Nephron progenitor cell (in vitro differentiated cells): ENCODE measurements around the gene P2RX3.
"Not testable (repeated sequence)": the region's sequence is repeated elsewhere in the genome, so short reads cannot be mapped to it uniquely, and the experiment has no call there.

ENCODE experiments used
- DNase-seq: peaks from one replicate; pipeline ENCODE4 v3.0.0; 2021
- H3K27ac Mint-ChIP-seq: 2 replicates; pipeline ENCODE4 v1.8.0; 2021; ENCODE audit warnings: mild to moderate bottlenecking, moderate library complexity, mixed read lengths
- H3K27me3 Mint-ChIP-seq: 2 replicates; pipeline ENCODE4 v1.8.0; 2021; ENCODE audit warnings: mild to moderate bottlenecking, low read depth, mixed read lengths; ENCODE audit not compliant: poor library complexity
- H3K36me3 Mint-ChIP-seq: 2 replicates; pipeline ENCODE4 v1.8.0; 2021; ENCODE audit warnings: low read depth, mixed read lengths
- H3K4me1 Mint-ChIP-seq: 2 replicates; pipeline ENCODE4 v1.8.0; 2021; ENCODE audit warnings: mixed read lengths
- H3K4me3 Mint-ChIP-seq: 2 replicates; pipeline ENCODE4 v1.8.0; 2021; ENCODE audit warnings: mild to moderate bottlenecking, moderate library complexity, mixed read lengths
- H3K9me3 Mint-ChIP-seq: 2 replicates; pipeline ENCODE4 v1.8.0; 2021; ENCODE audit warnings: mild to moderate bottlenecking, moderate library complexity, mixed read lengths
- TF ChIP-seq, protein P1 (sequence below): fragments of 200-600 bp; sonication (generic); IDR thresholded peaks from 2 replicates; pipeline ENCODE4 v1.5.0; 2021; ENCODE audit warnings: antibody characterized with exemption

Gene P2RX3

DNA sequence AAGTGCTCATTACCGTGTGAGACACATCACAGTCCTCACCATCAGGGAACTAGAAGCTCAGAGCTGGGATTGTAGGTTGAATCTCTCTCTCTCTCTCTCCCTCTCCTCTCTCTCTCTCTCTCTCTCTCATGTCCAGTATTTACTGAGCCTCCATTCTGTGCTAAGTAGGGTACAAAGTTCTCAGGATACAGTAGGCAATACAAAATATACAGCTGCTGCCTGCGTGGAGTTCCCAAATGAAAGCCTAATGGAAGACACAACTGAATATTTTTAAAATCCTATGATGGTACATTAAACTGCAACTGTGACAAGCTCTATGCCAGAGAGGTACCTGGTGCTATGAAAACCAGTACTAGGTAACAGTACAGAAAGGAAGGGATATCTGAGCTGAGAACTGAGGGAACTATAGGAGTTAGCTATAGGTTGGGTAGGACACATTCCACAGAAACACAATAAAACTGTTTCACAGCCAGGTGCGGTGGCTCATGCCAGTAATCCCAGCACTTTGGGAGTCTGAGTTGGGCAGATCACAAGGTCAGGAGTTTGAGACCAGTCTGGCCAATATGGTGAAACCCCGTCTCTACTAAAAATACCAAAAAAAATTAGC is 61.9 kb downstream of the P2RX3 start:
- no peaks in the 10 kb centered on the region for H3K4me1 Mint-ChIP-seq

GRCh38 chr11:57402188-57403002 is 64.2 kb downstream of the P2RX3 start:
- H3K27ac Mint-ChIP-seq, result no peak overlapping the region
- no peaks in the 10 kb centered on the region for H3K4me1 Mint-ChIP-seq
- no peaks in the 10 kb centered on the region for H3K9me3 Mint-ChIP-seq
- H3K36me3 Mint-ChIP-seq, result peaks cover 5% of the 10 kb centered on the region
- peaks cover 12% of the 10 kb centered on the region for H3K27me3 Mint-ChIP-seq
- no peak for DNase-seq
- no peak overlapping the region for H3K4me3 Mint-ChIP-seq
- TF ChIP-seq, protein P1, sequence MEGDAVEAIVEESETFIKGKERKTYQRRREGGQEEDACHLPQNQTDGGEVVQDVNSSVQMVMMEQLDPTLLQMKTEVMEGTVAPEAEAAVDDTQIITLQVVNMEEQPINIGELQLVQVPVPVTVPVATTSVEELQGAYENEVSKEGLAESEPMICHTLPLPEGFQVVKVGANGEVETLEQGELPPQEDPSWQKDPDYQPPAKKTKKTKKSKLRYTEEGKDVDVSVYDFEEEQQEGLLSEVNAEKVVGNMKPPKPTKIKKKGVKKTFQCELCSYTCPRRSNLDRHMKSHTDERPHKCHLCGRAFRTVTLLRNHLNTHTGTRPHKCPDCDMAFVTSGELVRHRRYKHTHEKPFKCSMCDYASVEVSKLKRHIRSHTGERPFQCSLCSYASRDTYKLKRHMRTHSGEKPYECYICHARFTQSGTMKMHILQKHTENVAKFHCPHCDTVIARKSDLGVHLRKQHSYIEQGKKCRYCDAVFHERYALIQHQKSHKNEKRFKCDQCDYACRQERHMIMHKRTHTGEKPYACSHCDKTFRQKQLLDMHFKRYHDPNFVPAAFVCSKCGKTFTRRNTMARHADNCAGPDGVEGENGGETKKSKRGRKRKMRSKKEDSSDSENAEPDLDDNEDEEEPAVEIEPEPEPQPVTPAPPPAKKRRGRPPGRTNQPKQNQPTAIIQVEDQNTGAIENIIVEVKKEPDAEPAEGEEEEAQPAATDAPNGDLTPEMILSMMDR, result no peak

More for the DNA sequence above, 61.9 kb downstream of the P2RX3 start:
- Mint-ChIP-seq H3K9me3 (no peaks in the 10 kb centered on the region), H3K27me3 (peaks cover 12% of the 10 kb centered on the region), H3K27ac (no peak overlapping the region), H3K4me3 (no peak overlapping the region), H3K36me3 (no peaks in the 10 kb centered on the region)
- TF ChIP-seq, protein P1, result no peak
- no peak for DNase-seq

- not testable (repeated sequence) for H3K27ac Mint-ChIP-seq, H3K4me3 Mint-ChIP-seq, DNase-seq, H3K9me3 Mint-ChIP-seq, H3K4me1 Mint-ChIP-seq
- Mint-ChIP-seq H3K36me3 (peaks cover 13% of the 10 kb centered on the region), H3K27me3 (peaks cover 12% of the 10 kb centered on the region)
These were observed 65.0 kb downstream of the P2RX3 start for GRCh38 chr11:57403003-57403801.

- Mint-ChIP-seq H3K9me3 (no peaks in the 10 kb centered on the region), H3K36me3 (peaks cover 14% of the 10 kb centered on the region), H3K27me3 (peaks cover 12% of the 10 kb centered on the region), H3K27ac (no peak overlapping the region), H3K4me3 (no peak overlapping the region), H3K4me1 (no peaks in the 10 kb centered on the region)
- DNase-seq, result no peak
- TF ChIP-seq, protein P1, result no peak
These were observed 65.6 kb downstream of the P2RX3 start for GRCh38 chr11:57403802-57404147.

DNA sequence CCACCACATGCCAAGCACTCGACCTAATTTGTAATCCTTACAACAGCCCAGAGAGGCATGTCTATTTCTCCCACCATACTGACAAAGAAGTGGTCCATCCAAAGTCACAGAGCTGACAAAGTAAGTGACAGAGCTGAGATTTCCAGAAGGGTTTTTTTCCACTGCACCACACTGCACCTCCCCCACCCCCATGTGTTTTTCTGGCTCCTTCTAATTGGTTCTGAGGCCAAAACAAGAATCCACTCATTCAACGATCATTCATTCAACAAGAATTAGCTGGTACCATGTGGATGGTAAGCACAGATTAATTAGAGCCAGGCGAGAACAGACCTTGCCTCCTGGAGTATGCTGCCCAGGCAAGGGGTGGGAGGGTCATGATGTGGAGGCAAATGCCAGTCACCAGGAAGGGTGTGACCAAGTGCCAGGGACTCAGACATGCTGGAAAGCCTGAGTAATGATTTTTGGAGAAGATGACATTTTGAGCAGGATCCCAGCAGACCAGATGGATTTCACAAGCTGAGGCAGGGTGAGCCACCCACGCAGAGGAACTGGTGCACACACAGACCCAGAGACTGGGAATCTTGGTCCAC is 67.2 kb downstream of the P2RX3 start:
- DNase-seq, result no peak
- H3K27ac Mint-ChIP-seq, result peak overlapping the region; percentile 52
- H3K4me1 Mint-ChIP-seq, result no peaks in the 10 kb centered on the region
- TF ChIP-seq, protein P1, result no peak
- peaks cover 16% of the 10 kb centered on the region for H3K27me3 Mint-ChIP-seq
- peaks cover 28% of the 10 kb centered on the region for H3K36me3 Mint-ChIP-seq
- H3K9me3 Mint-ChIP-seq, result no peaks in the 10 kb centered on the region
- H3K4me3 Mint-ChIP-seq, result no peak overlapping the region
